ENCODE measurements around the gene CCL24. TPM values are rescaled to one million over a fixed set of nuclear protein-coding genes. Genes with fewer than 3 reads are reported as not detected.

Gene CCL24
- total and polyA plus RNA-seq, 10 of the 15 experiments (the other 5 are each of a cell fraction or from before 2014, with no cell fraction given), result not detected

DNA sequence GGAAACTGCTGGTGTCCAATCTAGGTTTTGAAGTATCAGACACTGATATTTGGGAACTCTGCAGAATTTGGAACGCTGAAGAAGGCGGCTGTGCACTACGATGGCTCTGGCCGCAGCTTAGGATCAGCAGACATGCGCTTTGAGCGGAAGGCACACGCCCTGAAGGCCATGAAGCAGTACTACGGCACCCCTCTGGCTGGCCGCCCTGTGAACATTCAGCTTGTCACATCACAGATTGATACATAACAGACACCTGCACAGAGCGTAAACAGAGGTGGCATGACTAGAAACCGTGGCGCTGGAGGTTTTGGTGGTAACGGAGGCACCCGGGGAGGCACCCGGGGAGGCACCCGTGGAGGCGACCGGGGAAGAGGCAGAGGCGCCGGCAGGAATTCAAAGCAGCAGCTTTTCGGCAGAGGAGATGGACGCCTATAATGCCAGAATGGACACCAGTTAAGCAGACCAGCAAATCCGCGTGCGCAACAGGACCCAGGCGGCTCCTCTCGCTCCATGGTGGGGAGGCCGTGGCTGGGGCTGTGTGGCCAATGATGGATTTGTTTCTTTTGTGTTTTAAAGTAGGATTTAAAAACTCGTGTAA is 22.2 kb upstream of the CCL24 start:
- ChIA-PET RAD21 (ENCODE audit: unreplicated experiment) (interaction anchor here (0.9 kb wide), 1 partner anchor 184 kb away, joined by 5 read pairs; no protein-coding TSS in a partner anchor), SMC1A (ENCODE audit: uncharacterized antibody, unreplicated experiment) (no interaction called here), POLR2A (no interaction called here), CTCF (no interaction called here)
- DNase-seq (ENCODE audit: low read depth, low spot score), result no peak
- Histone ChIP-seq H3K27me3 (replicated peaks in 1 of 2; ENCODE audit: control insufficient read depth in 2 of 2, insufficient read depth in 2 of 2, low read length in 1 of 2) (no peaks in the 10 kb centered on the region), H3K9ac (ENCODE audit: control insufficient read depth, insufficient read depth, low read length) (no peak overlapping the region), H3K4me2 (ENCODE audit: control insufficient read depth, insufficient read depth) (no peak overlapping the region), H3K36me3 (ENCODE audit: control insufficient read depth in 2 of 2, insufficient read depth in 2 of 2, low read length in 1 of 2) (no peaks in the 10 kb centered on the region), H3K79me2 (ENCODE audit: control insufficient read depth, insufficient read depth, low read length) (no peaks in the 10 kb centered on the region), H3K4me1 (ENCODE audit: control insufficient read depth, insufficient read depth, low read length) (no peaks in the 10 kb centered on the region), H3K4me3 (no peak overlapping the region), H3K27ac (ENCODE audit: control insufficient read depth, insufficient read depth) (no peak overlapping the region), H2AFZ (ENCODE audit: control insufficient read depth, low read depth, low read length) (no peak overlapping the region), H3K9me3 (replicated peaks; ENCODE audit: control insufficient read depth, insufficient read depth, low read length) (no peaks in the 10 kb centered on the region), H4K20me1 (ENCODE audit: control insufficient read depth, insufficient read depth) (no peaks in the 10 kb centered on the region)
- no TSS peak for BruUV-seq (replicated peaks)
- no peak for FAIRE-seq
- in situ Hi-C loops (cut with MboI), result no loop called here
- WGBS (ENCODE audit: insufficient coverage, insufficient replicate concordance, low lambda C conversion rate, missing lambda C conversion rate), result 90% methylated on average over 22 of the region's 29 CpGs
- ATAC-seq, result no peak
- intact Hi-C loops (cut with micrococcal nuclease; ENCODE audit: unreplicated experiment), result no loop called here
- TF ChIP-seq SUZ12 (IDR thresholded peaks at IDR 0.05; ENCODE audit: unreplicated experiment) (no peak), TCF3 (IDR thresholded peaks at IDR 0.05; ENCODE audit: borderline replicate concordance, insufficient read depth, low read depth, low read length) (no peak), MEF2B (IDR thresholded peaks at IDR 0.05; ENCODE audit: partially characterized antibody, poor library complexity, severe bottlenecking) (no peak), NR2C1 (IDR thresholded peaks at IDR 0.05) (no peak), ZZZ3 (IDR thresholded peaks at IDR 0.05; ENCODE audit: control insufficient read depth, insufficient read length, low read depth) (no peak), BMI1 (IDR thresholded peaks at IDR 0.05; ENCODE audit: borderline replicate concordance) (no peak), POLR2A (IDR thresholded peaks at IDR 0.05; ENCODE audit: low read depth, low read length) (no peak), NRF1 (conservative IDR thresholded peaks at IDR 0.05; ENCODE audit: low read depth, low read length) (no peak), RFX5 (IDR thresholded peaks at IDR 0.05; ENCODE audit: low read depth, low read length) (no peak), SMARCA5 (IDR thresholded peaks at IDR 0.05) (no peak), ATF3 (IDR thresholded peaks at IDR 0.05; ENCODE audit: borderline replicate concordance, extremely low read depth, low read depth, low read length) (no peak), ESRRA (IDR thresholded peaks at IDR 0.05; ENCODE audit: low read length) (no peak), ATF2 (IDR thresholded peaks at IDR 0.05; ENCODE audit: low read length) (no peak), NFYB (IDR thresholded peaks at IDR 0.05; ENCODE audit: insufficient read depth, low read depth, low read length) (no peak), IKZF2 (IDR thresholded peaks at IDR 0.05) (no peak), ELK1 (IDR thresholded peaks at IDR 0.05; ENCODE audit: low read depth, low read length) (no peak)
- TF ChIP-seq, protein P1, sequence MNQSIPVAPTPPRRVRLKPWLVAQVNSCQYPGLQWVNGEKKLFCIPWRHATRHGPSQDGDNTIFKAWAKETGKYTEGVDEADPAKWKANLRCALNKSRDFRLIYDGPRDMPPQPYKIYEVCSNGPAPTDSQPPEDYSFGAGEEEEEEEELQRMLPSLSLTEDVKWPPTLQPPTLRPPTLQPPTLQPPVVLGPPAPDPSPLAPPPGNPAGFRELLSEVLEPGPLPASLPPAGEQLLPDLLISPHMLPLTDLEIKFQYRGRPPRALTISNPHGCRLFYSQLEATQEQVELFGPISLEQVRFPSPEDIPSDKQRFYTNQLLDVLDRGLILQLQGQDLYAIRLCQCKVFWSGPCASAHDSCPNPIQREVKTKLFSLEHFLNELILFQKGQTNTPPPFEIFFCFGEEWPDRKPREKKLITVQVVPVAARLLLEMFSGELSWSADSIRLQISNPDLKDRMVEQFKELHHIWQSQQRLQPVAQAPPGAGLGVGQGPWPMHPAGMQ (IDR thresholded peaks at IDR 0.05; ENCODE audit: borderline replicate concordance), result no peak

Measured in GM12878 (cell line).